PC-9 (cell line): Measurements from ENCODE around the gene SLC44A4. TPM values are rescaled to one million over a fixed set of nuclear protein-coding genes. Genes with fewer than 3 reads are reported as not detected.

Experiments used
- Bru-seq: library from RNA; stranded (reverse); fragments of 400-500 nt; gene quantifications from one replicate; lab custom pipeline; 2021; lab: Mats Ljungman, UMichigan
- BruChase-seq, 2 experiments: library from RNA; stranded (reverse); fragments of 400-500 nt; gene quantifications; one replicate each; lab custom pipeline; 2021; lab: Mats Ljungman, UMichigan
- BruUV-seq: library from RNA; stranded (reverse); fragments of 400-500 nt; replicated peaks from 2 replicates; lab custom pipeline; 2021; lab: Mats Ljungman, UMichigan
- CTCF ChIA-PET: fragments of 300-600 bp; sonication (Branson Sonifier 250); formaldehyde crosslinking; loops from one replicate; lab custom pipeline; 2022; ENCODE audit warnings: antibody characterized with exemption; lab: Charles Lee
- POLR2A ChIA-PET: fragments of 300-600 bp; sonication (Branson Sonifier 250); formaldehyde crosslinking; loops from one replicate; lab custom pipeline; 2022; ENCODE audit warnings: antibody characterized with exemption; ENCODE audit not compliant: unreplicated experiment; lab: Charles Lee
- DNase-seq, 2 experiments: peaks; one replicate each; pipeline versions ENCODE4 v3.0.0 to v3.0.0-alpha.2; 2015 to 2022; ENCODE audit warnings: mixed read lengths in 1 of 2
- H2AFZ ChIP-seq: fragments of 200-600 bp; sonication (generic); 2 replicates; pipeline ENCODE4 v1.8.1; 2017; ENCODE audit warnings: antibody characterized with exemption
- H3F3A ChIP-seq: fragments of 200-600 bp; sonication (generic); 2 replicates; pipeline ENCODE4 v1.8.1; 2017; ENCODE audit warnings: antibody characterized with exemption, mild to moderate bottlenecking, low read depth; ENCODE audit not compliant: insufficient read depth
- H3K27ac ChIP-seq: fragments of 200-600 bp; sonication (generic); 2 replicates; pipeline ENCODE4 v1.6.1; 2016; ENCODE audit warnings: mixed run types
- H3K27me3 ChIP-seq: fragments of 200-600 bp; sonication (generic); 2 replicates; pipeline ENCODE4 v1.6.1; 2016; ENCODE audit warnings: low read depth, mixed run types; ENCODE audit not compliant: insufficient read depth
- H3K36me3 ChIP-seq: fragments of 200-600 bp; sonication (generic); 2 replicates; pipeline ENCODE4 v1.6.1; 2016; ENCODE audit warnings: low read depth, mixed run types
- H3K4me1 ChIP-seq: fragments of 200-600 bp; sonication (generic); replicated peaks from 2 replicates; pipeline ENCODE4 v1.6.1; 2016; ENCODE audit warnings: mixed run types; ENCODE audit not compliant: insufficient read depth
- H3K4me2 ChIP-seq: fragments of 200-600 bp; sonication (generic); 2 replicates; pipeline ENCODE4 v1.6.1; 2017; ENCODE audit warnings: mixed run types
- H3K4me3 ChIP-seq: fragments of 200-600 bp; sonication (generic); 2 replicates; pipeline ENCODE4 v1.6.1; 2016; ENCODE audit warnings: mixed run types
- H3K79me2 ChIP-seq: fragments of 200-600 bp; sonication (generic); 2 replicates; pipeline ENCODE4 v1.6.1; 2017; ENCODE audit warnings: low read depth, mixed run types
- H3K9me2 ChIP-seq: fragments of 200-600 bp; sonication (generic); 2 replicates; pipeline ENCODE4 v1.8.1; 2017; ENCODE audit warnings: mild to moderate bottlenecking; ENCODE audit not compliant: insufficient read depth
- H3K9me3 ChIP-seq: fragments of 200-600 bp; sonication (generic); 2 replicates; pipeline ENCODE4 v1.8.1; 2016; ENCODE audit warnings: low read depth; ENCODE audit not compliant: insufficient read depth
- H4K20me1 ChIP-seq: fragments of 200-600 bp; sonication (generic); 2 replicates; pipeline ENCODE4 v1.8.1; 2017; ENCODE audit not compliant: insufficient read depth
- CTCF ChIP-seq: fragments of 200-600 bp; sonication (generic); conservative IDR thresholded peaks from 2 replicates; pipeline ENCODE4 v1.6.1; 2017; ENCODE audit warnings: mixed run types, antibody characterized with exemption, mild to moderate bottlenecking, moderate library complexity
- EZH2 ChIP-seq: fragments of 200-600 bp; sonication (generic); IDR thresholded peaks from 2 replicates; pipeline ENCODE4 v1.8.0; 2017; ENCODE audit warnings: antibody characterized with exemption, low read depth
- intact Hi-C: fragments of 100-400 bp; cut with micrococcal nuclease; formaldehyde crosslinking; loops from one replicate; pipeline ENCODE4 v1.10.0; 2022; ENCODE audit not compliant: unreplicated experiment
- long read RNA-seq: library from polyadenylated mRNA; stranded (forward); transcript quantifications from one replicate; pipeline ENCODE4 v2.0.0, GENCODE V29; 2022
- total RNA-seq: library from RNA; stranded (reverse); gene quantifications from 2 replicates; pipeline ENCODE4 v1.2.3, GENCODE V29; 2021

Gene SLC44A4
- total RNA-seq (44.4 and 44.9 TPM in 2 replicates), Bru-seq, nascent RNA (percentile 46 among the genes with signal in this experiment), BruChase-seq, experiment 1, labeled RNA remaining after a 2-hour chase (percentile 66 among the genes with signal in this experiment), BruChase-seq, experiment 2, labeled RNA remaining after a 6-hour chase (percentile 71 among the genes with signal in this experiment)
- long read RNA-seq, transcript SLC44A4-202 (21 exons, 2,589 nt) = major isoform, 10 of 28 reads
- long read RNA-seq, partial matches to known transcripts = 13 of 28 reads
- long read RNA-seq, other reads (novel, unspliced or antisense) = 5 of 28 reads

GRCh38 chr6:31878726-31879125 is at the start of gene SLC44A4:
Gene SLC44A4 (minus strand): TSS chr6:31878997. CDS start chr6:31878980, 17 bp downstream.
- Histone ChIP-seq H3K27ac (0 out of 2 replicates have a peak within 1 kb of the TSS, but pooled peaks have one; percentile 47), H3K4me2 (peak within 1 kb of the TSS; percentile 58)
- peak in 1 of 2 experiments; percentile 42 for DNase-seq

DNA sequence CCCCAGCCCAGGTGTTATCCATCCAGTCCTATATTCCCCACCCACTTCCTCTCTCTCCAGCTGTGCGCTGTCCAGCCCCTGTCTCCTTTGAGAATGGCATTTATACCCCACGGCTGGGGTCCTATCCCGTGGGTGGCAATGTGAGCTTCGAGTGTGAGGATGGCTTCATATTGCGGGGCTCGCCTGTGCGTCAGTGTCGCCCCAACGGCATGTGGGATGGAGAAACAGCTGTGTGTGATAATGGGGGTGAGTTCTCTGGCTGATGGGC is 49.8 kb upstream of the SLC44A4 start:
- no peak for TF ChIP-seq CTCF
- no peak for TF ChIP-seq EZH2
- H3K79me2 ChIP-seq = no peaks in the 10 kb centered on the region
- H3K27ac ChIP-seq = no peak overlapping the region
- no peaks in the 10 kb centered on the region for H3K9me3 ChIP-seq
- intact Hi-C loops = no loop called here
- CTCF ChIA-PET = no interaction called here
- H4K20me1 ChIP-seq = no peaks in the 10 kb centered on the region
- H3K27me3 ChIP-seq = no peaks in the 10 kb centered on the region
- no peak overlapping the region for H2AFZ ChIP-seq
- BruUV-seq = no TSS peak
- H3K36me3 ChIP-seq = no peaks in the 10 kb centered on the region
- no peak overlapping the region for H3K4me2 ChIP-seq
- DNase-seq = no peak
- POLR2A ChIA-PET = interaction anchor here (0.6 kb wide), 1 partner anchor 114 kb away, joined by 4 read pairs; the partner anchor contains the start of genes HSPA1A and HSPA1L
- H3K4me1 ChIP-seq = no peaks in the 10 kb centered on the region
- H3K9me2 ChIP-seq = no peaks in the 10 kb centered on the region
- H3K4me3 ChIP-seq = no peak overlapping the region
- H3F3A ChIP-seq = no peaks in the 10 kb centered on the region

More at GRCh38 chr6:31878726-31879125, at the start of gene SLC44A4:
- ChIA-PET CTCF (interaction anchor here (0.7 kb wide), 1 partner anchor 64 kb away, joined by 3 read pairs; no protein-coding TSS in a partner anchor), POLR2A (interaction anchor here (0.7 kb wide), 1 partner anchor 631 kb away, joined by 10 read pairs; no protein-coding TSS in a partner anchor)
- H3K4me1 ChIP-seq = peaks cover 32% of the 10 kb centered on the region
- no peaks in the 10 kb centered on the region for H3K9me3 ChIP-seq
- no peaks in the 10 kb centered on the region for H3K27me3 ChIP-seq
- peaks cover 5% of the 10 kb centered on the region; the same call in 1 of the 2 replicates for H3K36me3 ChIP-seq
- H3K79me2 ChIP-seq = no peaks in the 10 kb centered on the region
- intact Hi-C loops = loop anchor here (5.0 to 10.0 kb wide), 2 partner anchors 46 to 194 kb away; partner anchors contain the start of gene LY6G5C
- H4K20me1 ChIP-seq = no peaks in the 10 kb centered on the region
- no peaks in the 10 kb centered on the region for H3K9me2 ChIP-seq
- peak within 1 kb of the TSS; percentile 36; the same call in 1 of the 2 replicates for H3K4me3 ChIP-seq
- H2AFZ ChIP-seq = no peak within 1 kb of the TSS
- no TSS peak for BruUV-seq
- peaks cover 31% of the 10 kb centered on the region for H3F3A ChIP-seq
- TF ChIP-seq CTCF (no peak), EZH2 (no peak)

DNA sequence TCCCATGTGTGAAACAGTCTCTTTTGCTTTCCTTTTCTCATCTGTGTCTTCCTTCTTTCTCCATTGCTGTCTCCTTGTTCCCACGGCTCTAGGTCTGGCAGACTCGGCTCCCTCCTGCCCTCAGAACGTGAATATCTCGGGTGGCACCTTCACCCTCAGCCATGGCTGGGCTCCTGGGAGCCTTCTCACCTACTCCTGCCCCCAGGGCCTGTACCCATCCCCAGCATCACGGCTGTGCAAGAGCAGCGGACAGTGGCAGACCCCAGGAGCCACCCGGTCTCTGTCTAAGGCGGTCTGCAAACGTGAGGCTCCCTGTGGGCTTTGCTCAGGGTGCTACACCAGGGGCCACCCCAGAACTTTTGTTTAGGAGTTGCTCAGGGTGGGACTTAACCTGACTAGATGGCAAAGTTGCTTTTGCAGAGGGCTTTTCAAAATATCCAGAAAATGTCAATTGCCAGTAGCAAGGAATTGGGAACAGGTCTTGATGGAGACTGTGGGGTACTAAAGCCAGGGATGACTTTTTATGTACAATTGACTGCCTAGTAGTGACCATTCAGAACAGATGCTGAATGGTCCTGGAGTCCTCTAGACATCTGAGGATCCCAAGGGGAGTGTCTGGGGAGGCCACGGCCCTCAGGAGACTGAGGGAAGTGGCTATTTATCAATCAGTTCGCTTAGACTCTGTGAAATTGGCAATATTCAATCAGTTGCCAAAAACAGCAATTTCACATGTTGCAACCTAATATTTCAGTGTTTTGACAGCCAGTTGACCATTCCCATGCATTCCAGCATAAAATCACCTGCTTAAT is 49.3 kb upstream of the SLC44A4 start:
- POLR2A ChIA-PET = interaction anchor here (0.6 kb wide), 1 partner anchor 113 kb away, joined by 4 read pairs; the partner anchor contains the start of genes HSPA1A and HSPA1L
- intact Hi-C loops = no loop called here
- no TSS peak for BruUV-seq
- CTCF ChIA-PET = no interaction called here
- H3K9me3 ChIP-seq = no peaks in the 10 kb centered on the region
- no peaks in the 10 kb centered on the region for H3F3A ChIP-seq
- no peak overlapping the region for H2AFZ ChIP-seq
- DNase-seq = no peak
- no peak overlapping the region for H3K4me3 ChIP-seq
- H3K4me2 ChIP-seq = no peak overlapping the region
- H3K27ac ChIP-seq = no peak overlapping the region
- no peaks in the 10 kb centered on the region for H3K36me3 ChIP-seq
- H4K20me1 ChIP-seq = no peaks in the 10 kb centered on the region
- TF ChIP-seq EZH2 (no peak), CTCF (no peak)
- H3K4me1 ChIP-seq = no peaks in the 10 kb centered on the region
- no peaks in the 10 kb centered on the region for H3K9me2 ChIP-seq
- no peaks in the 10 kb centered on the region for H3K79me2 ChIP-seq
- H3K27me3 ChIP-seq = no peaks in the 10 kb centered on the region
